Activated CD4-positive, alpha-beta memory T cell treated with anti-CD3 and anti-CD28 coated beads, Interleukin-2, amount 10 ng/mL, durations not matched to agents 7 days and 5 days (primary cell): ENCODE results near the gene FAM186B. TPM values are rescaled to one million over a fixed set of nuclear protein-coding genes. Genes with fewer than 3 reads are reported as not detected.

ENCODE experiments used
- total RNA-seq, 2 experiments: library from RNA; stranded (reverse); gene quantifications; one replicate each; pipeline ENCODE4 v1.2.3, GENCODE V29; 2021

Gene FAM186B
- total RNA-seq, 2 experiments from 2014 or later = not detected

Other genes with a start within 250 kb of the FAM186B start
- 10 to 100 TPM; 12.3 to 15.6 TPM for gene SPATS2, start 238.2 kb downstream of the FAM186B start, total RNA-seq
- under 1 TPM; 0.58 to 0.90 TPM for gene KCNH3, start 66.6 kb downstream of the FAM186B start, total RNA-seq
- gene MCRS1, start 37.5 kb downstream of the FAM186B start, total RNA-seq = 10 to 100 TPM; 70.5 to 73.1 TPM
- gene PRPF40B, start 17.9 kb upstream of the FAM186B start, total RNA-seq = 1 to 10 TPM; 8.0 to 8.7 TPM
- gene FMNL3, start 101.8 kb upstream of the FAM186B start, total RNA-seq = 10 to 100 TPM; 34.7 to 34.9 TPM
- 100 to 1,000 TPM; 600 to 613 TPM for gene TMBIM6, start 135.9 kb upstream of the FAM186B start, total RNA-seq
- gene NCKAP5L, start 222.8 kb upstream of the FAM186B start, total RNA-seq = 1 to 10 TPM; 1.1 to 1.2 TPM
- 1 to 10 TPM; 8.9 to 9.9 TPM for gene BCDIN3D, start 237.5 kb upstream of the FAM186B start, total RNA-seq